Measurements from ENCODE around the gene WDR88. TPM values are rescaled to one million over a fixed set of nuclear protein-coding genes. Genes with fewer than 3 reads are reported as not detected.
"Not testable (repeated sequence)": the region's sequence is repeated elsewhere in the genome, so short reads cannot be mapped to it uniquely, and the experiment has no call there.

Gene WDR88
- total RNA-seq, 1 donor from 2014 or later = not detected

GRCh38 chr19:33117501-33117900 lies 14.4 kb upstream of the WDR88 start:
- no peak overlapping the region for H3K27ac Mint-ChIP-seq
- TF ChIP-seq CTCF (conservative IDR thresholded peaks at IDR 0.05) = no peak
- DNase-seq (ENCODE audit: extremely low spot score, unreplicated experiment) = no peak
- H3K36me3 Mint-ChIP-seq = peaks cover 19% of the 10 kb centered on the region
- H3K27me3 Mint-ChIP-seq = no peaks in the 10 kb centered on the region
- H3K4me1 Mint-ChIP-seq (ENCODE audit: unreplicated experiment) = no peaks in the 10 kb centered on the region
- H3K4me3 Mint-ChIP-seq = no peak overlapping the region
- no peaks in the 10 kb centered on the region for H3K9me3 Mint-ChIP-seq

GRCh38 chr19:33118643-33119042 lies 13.3 kb upstream of the WDR88 start:
- Mint-ChIP-seq H3K4me1 (ENCODE audit: unreplicated experiment) (no peaks in the 10 kb centered on the region), H3K27ac (no peak overlapping the region), H3K4me3 (no peak overlapping the region), H3K36me3 (peaks cover 19% of the 10 kb centered on the region), H3K9me3 (no peaks in the 10 kb centered on the region), H3K27me3 (no peaks in the 10 kb centered on the region)
- DNase-seq (ENCODE audit: extremely low spot score, unreplicated experiment) = no peak
- no peak for TF ChIP-seq CTCF (conservative IDR thresholded peaks at IDR 0.05)

GRCh38 chr19:33124207-33125098 lies 7.5 kb upstream of the WDR88 start:
- Mint-ChIP-seq H3K4me3 (no peak overlapping the region), H3K27ac (no peak overlapping the region)

GRCh38 chr19:33125929-33126388 lies 6.0 kb upstream of the WDR88 start:
- Mint-ChIP-seq H3K9me3 (no peaks in the 10 kb centered on the region), H3K4me1 (ENCODE audit: unreplicated experiment) (peaks cover 4% of the 10 kb centered on the region), H3K27ac (peak overlapping the region; percentile 28), H3K36me3 (peaks cover 14% of the 10 kb centered on the region), H3K27me3 (no peaks in the 10 kb centered on the region), H3K4me3 (no peak overlapping the region)
- no peak for DNase-seq (ENCODE audit: extremely low spot score, unreplicated experiment)
- TF ChIP-seq CTCF (conservative IDR thresholded peaks at IDR 0.05) = peak; percentile 91

More at GRCh38 chr19:33124207-33125098, 7.5 kb upstream of the WDR88 start:
- Mint-ChIP-seq H3K9me3 (no peaks in the 10 kb centered on the region), H3K27me3 (no peaks in the 10 kb centered on the region), H3K36me3 (peaks cover 14% of the 10 kb centered on the region), H3K4me1 (ENCODE audit: unreplicated experiment) (peaks cover 4% of the 10 kb centered on the region)
- no peak for TF ChIP-seq CTCF (conservative IDR thresholded peaks at IDR 0.05)
- DNase-seq (ENCODE audit: extremely low spot score, unreplicated experiment) = no peak

- H3K27me3 Mint-ChIP-seq; H3K9me3 Mint-ChIP-seq; DNase-seq (ENCODE audit: extremely low spot score, unreplicated experiment); H3K4me1 Mint-ChIP-seq (ENCODE audit: unreplicated experiment); H3K27ac Mint-ChIP-seq; H3K4me3 Mint-ChIP-seq: not testable (repeated sequence)
- peaks cover 14% of the 10 kb centered on the region for H3K36me3 Mint-ChIP-seq
Measured at GRCh38 chr19:33126712-33127111, 5.2 kb upstream of the WDR88 start.

GRCh38 chr19:33129901-33130300 lies 2.0 kb upstream of the WDR88 start:
- DNase-seq (ENCODE audit: extremely low spot score, unreplicated experiment) = no peak
- TF ChIP-seq CTCF (conservative IDR thresholded peaks at IDR 0.05) = no peak
- Mint-ChIP-seq H3K4me3 (no peak overlapping the region), H3K27me3 (peaks cover 5% of the 10 kb centered on the region), H3K9me3 (no peaks in the 10 kb centered on the region), H3K4me1 (ENCODE audit: unreplicated experiment) (peaks cover 4% of the 10 kb centered on the region), H3K36me3 (peaks cover 10% of the 10 kb centered on the region), H3K27ac (no peak overlapping the region)
